Iris pigment epithelial cell (primary cell): ENCODE results near the gene KIF3A.

Experiments
- DNase-seq: peaks from one replicate; pipeline ENCODE4 v3.0.0-alpha.2; 2011; ENCODE audit warnings: low read depth

KIF3A gene

GRCh38 chr5:132677682-132678400, 59.5 kb downstream of the KIF3A start:
- no peak for DNase-seq

- peak; percentile 91 for DNase-seq
Observed at GRCh38 chr5:132677191-132677590, 60.2 kb downstream of the KIF3A start.

DNA sequence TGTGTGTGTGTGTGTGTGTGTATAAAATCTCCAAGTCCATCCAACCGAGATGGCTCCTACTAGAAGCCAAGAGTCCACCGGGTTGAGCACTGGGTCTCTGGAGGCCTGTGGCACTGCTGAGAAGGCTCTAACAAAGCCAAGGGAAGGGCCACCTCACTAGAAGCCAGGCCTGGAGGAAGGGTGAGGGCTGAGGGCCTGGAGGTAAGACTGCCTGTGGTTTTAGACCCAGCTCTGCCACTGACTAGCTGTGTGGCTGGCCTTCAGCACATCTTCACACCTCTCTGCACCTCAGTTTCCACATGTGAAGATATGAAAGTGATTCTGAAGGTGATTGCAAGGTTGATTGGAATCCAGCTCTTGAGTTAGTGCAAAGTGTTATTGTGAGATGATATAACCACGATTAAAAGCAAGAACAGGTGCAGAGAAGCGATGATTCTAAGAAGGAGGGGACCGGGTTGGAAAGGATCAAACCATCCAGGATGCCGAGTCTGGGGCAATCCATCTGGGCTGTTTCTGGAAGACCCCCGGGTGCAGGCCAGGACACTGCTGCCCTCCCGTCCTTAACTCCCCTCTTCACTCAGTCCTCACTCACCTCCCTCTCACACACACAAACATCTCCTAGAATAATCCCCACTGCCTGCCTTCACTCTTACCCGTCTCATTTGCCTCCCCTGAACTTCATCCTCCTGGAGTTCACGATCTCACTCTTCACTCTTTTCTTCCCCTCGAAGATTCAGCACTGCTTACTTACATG, 61.2 kb downstream of the KIF3A start:
- no peak for DNase-seq

GRCh38 chr5:132674671-132675506, 62.5 kb downstream of the KIF3A start:
- peak; percentile 97 for DNase-seq

GRCh38 chr5:132673939-132674630, 63.3 kb downstream of the KIF3A start, which contains the start of gene IL4:
TSS of gene IL4 (plus strand) at chr5:132673989. CDS start at chr5:132674051, 62 bp downstream.
- no peak for DNase-seq

- DNase-seq, result no peak
Observed at GRCh38 chr5:132673488-132673887, 63.9 kb downstream of the KIF3A start.

DNA sequence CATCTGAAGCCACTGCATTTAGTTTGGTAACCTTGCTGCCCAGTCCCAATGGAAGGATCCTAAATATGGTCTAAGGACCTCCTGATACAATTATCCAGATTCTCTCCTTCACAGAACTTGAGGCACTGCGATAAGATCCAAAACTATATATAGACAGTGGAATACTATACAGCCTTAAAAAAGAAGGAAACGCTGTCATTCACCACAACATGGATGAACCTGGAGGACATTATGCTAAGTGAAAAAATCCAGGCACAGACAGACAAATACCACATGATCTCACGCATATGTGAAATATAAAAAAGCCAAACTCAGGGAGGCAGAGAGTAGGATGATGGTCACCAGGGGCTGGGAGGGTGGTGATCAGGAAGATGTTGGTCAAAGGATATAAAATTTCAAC, 66.3 kb downstream of the KIF3A start:
- no peak for DNase-seq

GRCh38 chr5:132669966-132670882, 67.1 kb downstream of the KIF3A start:
- no peak for DNase-seq

DNA sequence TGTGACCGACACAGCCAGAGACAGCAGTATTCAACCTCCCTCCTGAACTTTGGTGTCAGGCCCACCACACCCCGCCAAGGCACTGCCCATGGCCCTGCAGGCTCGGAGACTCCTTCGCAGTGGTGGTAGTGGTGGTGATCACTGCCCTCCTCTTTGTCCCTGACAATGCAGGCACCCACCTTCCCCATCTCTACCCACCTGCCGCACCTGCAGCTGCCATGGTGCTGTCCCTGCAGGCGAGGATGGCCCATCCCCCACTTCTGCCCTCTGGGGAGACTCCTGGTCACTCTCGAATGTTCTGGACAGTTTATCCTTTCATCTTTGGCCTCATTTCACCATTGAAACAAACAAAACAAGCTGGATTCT, 67.9 kb downstream of the KIF3A start:
- DNase-seq, result no peak

DNA sequence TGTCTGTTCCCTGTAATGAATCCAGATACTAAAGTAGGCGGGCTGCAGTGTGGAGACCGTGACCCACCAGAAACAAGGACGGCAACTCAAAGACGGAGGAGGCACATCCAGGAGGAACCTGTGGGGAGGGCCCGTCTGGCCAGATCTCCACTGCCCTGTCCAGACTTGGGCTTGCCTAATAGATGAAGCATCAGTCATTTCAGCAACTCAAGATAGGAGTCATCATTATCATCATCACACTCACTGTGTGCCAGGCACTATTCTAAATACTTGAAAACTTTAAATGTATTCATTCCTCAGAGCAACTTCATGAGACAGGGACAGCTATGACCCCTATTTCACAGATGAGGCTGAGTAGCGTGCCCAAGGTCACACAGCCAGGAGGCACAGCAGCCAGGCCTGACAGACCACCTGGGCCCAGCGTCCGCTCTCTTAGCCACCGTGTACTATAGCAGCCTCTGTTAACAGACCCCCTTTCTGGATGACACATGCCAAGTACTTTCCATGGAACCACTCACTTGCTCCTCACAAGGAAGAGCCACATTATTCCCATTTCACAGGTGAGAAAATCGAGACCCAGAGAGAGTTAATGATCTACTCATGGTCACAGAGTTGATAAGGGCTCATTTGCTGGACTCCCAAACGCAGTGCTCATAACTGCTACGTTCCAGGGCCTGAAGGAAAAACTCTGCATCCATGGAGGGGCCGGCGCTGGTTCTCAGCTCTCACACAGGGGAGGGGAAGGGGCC, 68.5 kb downstream of the KIF3A start:
- DNase-seq, result no peak

DNA sequence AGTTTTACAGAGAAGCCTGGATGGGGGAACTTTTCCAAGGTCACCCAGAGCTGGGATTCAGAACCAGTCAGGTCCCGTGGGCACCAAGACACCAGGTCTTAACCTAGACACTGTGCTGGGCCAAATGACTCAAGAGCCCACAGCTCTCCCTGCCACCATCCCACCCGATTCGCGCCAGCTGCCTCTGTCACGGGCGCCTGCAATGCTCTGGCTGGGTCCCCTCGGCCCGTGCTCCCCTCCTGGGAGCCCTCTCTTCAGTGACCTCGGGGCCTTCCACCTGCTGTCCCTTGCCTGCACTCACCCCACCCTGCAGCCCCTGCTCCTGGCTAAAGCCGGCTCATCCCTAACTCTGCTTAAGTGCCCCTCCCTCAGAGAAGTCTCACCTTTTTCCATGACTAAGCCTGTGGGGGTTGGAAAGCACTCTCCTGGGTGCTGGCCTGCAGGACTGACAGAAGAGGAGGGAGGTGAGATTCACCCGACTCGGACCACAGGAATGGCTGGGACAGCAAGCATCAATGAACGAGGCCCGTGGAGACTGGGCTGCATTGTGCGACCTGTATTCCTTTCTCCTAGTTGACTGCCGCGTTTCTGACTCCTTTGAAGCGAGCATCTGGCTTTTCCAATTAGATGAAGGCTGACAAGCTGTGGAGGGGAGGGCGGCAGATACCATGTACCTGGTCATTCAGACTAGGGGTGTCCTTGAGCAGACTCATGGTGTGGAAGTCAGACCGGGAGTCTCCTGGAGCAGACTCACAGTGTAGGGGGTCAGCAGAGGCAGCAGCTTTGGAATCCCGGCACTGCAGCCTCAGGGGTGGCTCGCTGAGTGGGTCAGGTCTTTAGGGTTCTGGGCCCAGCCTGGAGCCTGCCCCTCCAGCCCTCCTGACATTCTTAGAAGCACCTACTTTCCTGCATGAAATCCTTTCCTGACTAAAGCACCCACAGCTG, 69.3 kb downstream of the KIF3A start:
- no peak for DNase-seq

DNA sequence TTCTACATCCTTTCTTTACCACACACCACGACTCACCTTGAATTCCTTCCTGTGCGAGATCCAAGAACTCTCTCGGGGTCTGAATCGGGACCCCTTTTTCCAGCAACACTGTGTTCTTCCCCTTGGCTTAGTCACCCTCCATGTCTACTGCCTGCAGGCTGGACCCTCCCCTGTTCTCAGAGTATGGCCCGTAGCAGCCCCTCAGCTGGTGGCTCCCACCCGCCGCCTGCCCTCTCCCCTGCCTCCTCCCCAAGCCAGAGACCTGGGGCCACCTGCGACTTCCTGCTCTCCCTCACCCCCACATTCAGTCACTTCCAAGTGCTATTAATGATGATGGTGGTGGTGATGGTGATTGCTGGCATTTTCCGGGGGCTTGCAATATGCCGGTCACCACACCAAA, 70.0 kb downstream of the KIF3A start:
- DNase-seq, result no peak

DNA sequence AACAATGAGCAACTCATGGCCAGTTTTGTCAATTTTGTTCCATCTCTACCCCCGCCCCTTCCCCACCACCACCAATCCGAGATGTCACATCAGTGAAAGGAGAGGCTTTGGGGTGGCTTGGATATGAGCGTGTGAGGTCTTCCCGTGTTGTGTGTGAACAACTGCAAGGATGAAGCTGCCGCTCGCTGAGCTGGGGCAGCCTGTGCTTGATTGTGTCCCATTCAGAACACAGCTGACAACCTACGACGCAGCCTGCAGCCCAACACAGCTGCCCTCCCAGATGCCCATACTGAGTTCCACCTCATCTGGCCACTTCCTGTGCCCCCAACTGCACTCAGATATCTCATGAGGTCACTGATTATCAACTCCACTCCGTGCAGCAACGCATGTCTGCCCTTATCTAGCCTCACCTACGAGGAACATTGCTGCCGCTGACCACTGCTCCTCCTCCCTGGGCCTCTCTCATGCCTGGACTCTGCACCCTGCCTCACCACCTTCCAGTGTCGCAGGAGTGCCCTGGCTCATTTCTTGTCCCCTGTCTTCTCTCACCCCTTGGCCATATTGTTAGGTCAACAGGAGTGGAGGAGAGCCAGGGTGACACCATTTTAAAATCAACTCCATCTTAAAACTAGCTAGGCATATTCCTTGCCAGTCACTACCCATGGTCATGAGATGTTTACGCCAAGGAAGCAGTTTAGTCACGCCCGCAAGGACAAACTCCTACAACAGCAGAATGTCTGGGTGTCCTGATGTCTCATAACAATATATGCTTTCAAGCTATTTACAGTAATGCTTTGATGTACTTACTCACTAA, 70.8 kb downstream of the KIF3A start:
- DNase-seq, result no peak

DNA sequence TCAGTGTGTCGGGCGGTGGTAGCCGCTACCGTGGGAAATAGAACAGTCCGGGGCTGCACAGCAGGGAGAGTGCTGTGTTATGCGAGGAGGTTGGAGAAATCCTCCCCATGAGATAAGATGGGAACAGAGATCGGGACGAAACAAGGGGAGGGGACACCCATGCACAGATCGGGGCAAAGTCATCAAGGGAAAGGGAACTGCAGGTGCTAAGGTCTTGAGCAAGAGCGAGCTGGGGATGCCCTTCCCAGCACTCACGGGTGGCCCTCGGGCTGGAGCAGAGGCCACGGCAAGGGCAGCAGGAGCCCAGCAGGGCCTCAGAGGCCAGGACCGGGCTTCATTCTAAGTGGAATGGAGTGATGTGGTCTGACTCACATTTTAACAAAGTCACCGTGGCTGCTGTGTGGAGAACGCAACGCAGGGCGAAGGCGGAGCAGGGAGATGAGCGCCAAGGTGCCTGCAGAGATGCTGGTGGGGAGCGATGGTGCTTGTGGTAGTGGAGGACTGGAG, 71.7 kb downstream of the KIF3A start:
- no peak for DNase-seq

DNA sequence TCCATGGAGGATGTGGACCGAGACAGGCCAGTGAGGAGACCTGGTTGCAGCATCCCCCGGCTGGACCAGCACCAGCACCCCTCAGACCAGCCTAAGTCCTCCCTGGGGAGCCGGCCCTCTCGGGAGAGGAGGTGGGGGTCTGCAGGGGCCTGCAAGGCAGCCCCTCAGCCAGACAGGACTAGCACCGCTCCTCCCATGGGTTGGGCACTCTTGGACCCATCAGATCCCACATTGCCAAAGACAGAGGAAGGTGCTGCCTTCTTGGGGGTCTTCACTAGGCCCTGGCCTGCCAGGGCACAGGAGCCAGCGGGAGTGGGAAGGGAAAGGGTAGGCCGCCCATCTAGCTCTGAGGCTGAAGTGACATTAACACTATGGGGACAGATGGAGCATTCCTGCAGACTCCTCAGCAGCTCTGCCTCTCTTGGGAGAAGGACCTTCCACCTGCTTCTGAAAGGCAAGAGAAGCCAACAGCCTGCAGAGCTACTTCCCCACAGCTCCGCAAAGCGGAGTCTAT, 72.6 kb downstream of the KIF3A start:
- DNase-seq, result no peak

DNA sequence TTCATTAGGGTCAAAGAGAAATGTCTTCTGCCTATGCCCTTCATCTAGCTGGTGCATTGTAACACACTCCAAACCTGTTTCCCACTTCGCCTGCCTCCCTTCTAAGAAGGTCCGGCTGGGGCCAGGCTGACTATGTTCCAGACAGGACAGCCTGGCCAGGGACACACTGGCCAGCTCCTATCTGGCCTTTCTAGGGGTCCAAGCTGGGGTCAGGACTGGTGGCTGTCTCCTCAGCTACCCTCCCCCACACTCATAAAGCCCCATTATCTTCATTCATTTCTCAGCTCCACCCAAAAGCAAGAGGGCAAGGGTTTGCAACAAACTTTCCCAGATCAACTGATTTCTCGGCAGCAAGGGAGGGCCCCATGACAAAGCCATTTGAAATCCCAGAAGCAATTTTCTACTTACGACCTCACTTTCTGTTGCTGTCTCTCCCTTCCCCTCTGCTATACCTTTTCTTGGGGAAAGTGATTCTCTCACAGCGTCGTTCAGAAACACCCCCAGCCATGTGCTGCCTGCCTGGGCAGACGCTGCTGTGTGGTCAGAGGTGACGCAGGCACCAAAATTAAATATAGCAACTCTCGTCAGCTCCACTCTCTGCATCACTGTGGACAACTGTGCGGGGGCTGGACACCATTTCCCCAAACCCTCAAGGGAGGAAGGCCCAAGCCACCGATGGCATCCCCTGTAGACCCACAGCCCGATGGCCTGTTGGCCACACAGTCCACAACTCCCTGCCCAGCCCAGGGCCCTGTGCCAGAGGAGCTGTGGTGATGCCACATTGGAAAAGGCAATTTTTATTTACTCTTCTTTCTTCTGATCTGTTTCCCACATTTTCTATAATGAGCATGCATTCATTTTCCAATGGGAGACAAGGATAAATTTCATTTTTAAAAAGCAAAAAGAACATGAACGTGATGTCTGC, 73.3 kb downstream of the KIF3A start:
- DNase-seq, result no peak
